NCI-H748 (cell line): ENCODE results near the gene DIP2A.

Source experiments
- DNase-seq: peaks from one replicate; lab custom pipeline; 2025; ENCODE audit not compliant: unreplicated experiment; lab: John Stamatoyannopoulos, UW

The DIP2A gene

GRCh38 chr21:46613391-46613790, 154.7 kb downstream of the DIP2A start:
- no peak for DNase-seq

GRCh38 chr21:46616050-46616449, 157.4 kb downstream of the DIP2A start:
- no peak for DNase-seq

GRCh38 chr21:46616656-46617055, 158.0 kb downstream of the DIP2A start:
- no peak for DNase-seq

GRCh38 chr21:46617267-46618051, 158.8 kb downstream of the DIP2A start:
- DNase-seq, result no peak

GRCh38 chr21:46618738-46619379, 160.2 kb downstream of the DIP2A start:
- no peak for DNase-seq
